ENCODE measurements around the gene SHISA6.

- TF ChIP-seq POLR2AphosphoS5 (IDR thresholded peaks at IDR 0.05; ENCODE audit: low read depth, low read length) (no peak), TAF1 (IDR thresholded peaks at IDR 0.05; ENCODE audit: borderline replicate concordance, insufficient read depth, low read length) (no peak), FOXP2 (optimal IDR thresholded peaks at IDR 0.05; ENCODE audit: borderline replicate concordance, extremely low read depth, extremely low read length, insufficient read depth) (no peak), REST (IDR thresholded peaks at IDR 0.05; ENCODE audit: insufficient read depth in 1 of 2, low read depth in 2 of 2, low read length in 2 of 2) (no peak)
Observed at GRCh38 chr17:11404431-11405276, 163.6 kb downstream of the SHISA6 start.

Data from PFSK-1 (cell line).